NCI-H1048 (cell line): ENCODE data around the gene CITED1.
"Not testable (repeated sequence)": the region's sequence is repeated elsewhere in the genome, so short reads cannot be mapped to it uniquely, and the experiment has no call there.

Experiments used
- DNase-seq: peaks from one replicate; lab custom pipeline; 2025; lab: John Stamatoyannopoulos, UW

The CITED1 gene

GRCh38 chrX:72305286-72306084, at the start of gene CITED1:
CITED1 (minus strand) TSS chrX:72305914; CDS start chrX:72302869, 3,045 bp downstream.
- DNase-seq, result no peak

GRCh38 chrX:72352786-72353185, 47.1 kb upstream of the CITED1 start:
- DNase-seq, result no peak

GRCh38 chrX:72351606-72352334, 46.1 kb upstream of the CITED1 start:
- DNase-seq, result no peak

GRCh38 chrX:72349190-72349589, 43.5 kb upstream of the CITED1 start:
- no peak for DNase-seq

- no peak for DNase-seq
Observed at GRCh38 chrX:72348247-72348979, 42.7 kb upstream of the CITED1 start.

GRCh38 chrX:72347366-72347765, 41.7 kb upstream of the CITED1 start:
- no peak for DNase-seq

- no peak for DNase-seq
Observed at GRCh38 chrX:72346302-72346949, 40.7 kb upstream of the CITED1 start.

GRCh38 chrX:72340626-72341025, 34.9 kb upstream of the CITED1 start:
- DNase-seq, result no peak

GRCh38 chrX:72340041-72340440, 34.3 kb upstream of the CITED1 start:
- DNase-seq, result no peak

- DNase-seq, result no peak
Observed at GRCh38 chrX:72330131-72330530, 24.4 kb upstream of the CITED1 start.

GRCh38 chrX:72326605-72327300, 21.0 kb upstream of the CITED1 start:
- no peak for DNase-seq

- DNase-seq, result not testable (repeated sequence)
Observed at GRCh38 chrX:72319651-72320050, 13.9 kb upstream of the CITED1 start.

- no peak for DNase-seq
Observed at GRCh38 chrX:72317139-72317538, 11.4 kb upstream of the CITED1 start.

GRCh38 chrX:72316408-72317110, 10.8 kb upstream of the CITED1 start:
- DNase-seq, result no peak

GRCh38 chrX:72314881-72315280, 9.2 kb upstream of the CITED1 start:
- DNase-seq, result no peak

- no peak for DNase-seq
Observed at GRCh38 chrX:72313707-72314641, 8.3 kb upstream of the CITED1 start.

- DNase-seq, result no peak
Observed at GRCh38 chrX:72312311-72312940, 6.7 kb upstream of the CITED1 start.

- no peak for DNase-seq
Observed at GRCh38 chrX:72309297-72310071, 3.8 kb upstream of the CITED1 start.
